H1 (cell line): ENCODE measurements around the gene BICD1. TPM values are rescaled to one million over a fixed set of nuclear protein-coding genes. Genes with fewer than 3 reads are reported as not detected.

Experiments
- CTCF ChIA-PET: fragments of 300-600 bp; sonication (Branson Sonifier 250); formaldehyde crosslinking; loops from one replicate; lab custom pipeline; 2021; ENCODE audit not compliant: partially characterized antibody; lab: Charles Lee
- POLR2A ChIA-PET: fragments of 300-600 bp; sonication (Branson Sonifier 250); formaldehyde crosslinking; loops from one replicate; lab custom pipeline; 2021; ENCODE audit warnings: inconsistent platforms; ENCODE audit not compliant: partially characterized antibody; lab: Charles Lee
- DNase-seq, 2 experiments: peaks; one replicate each; pipeline versions ENCODE4 v3.0.0 to v3.0.0-alpha.2; 2010 to 2022; ENCODE audit warnings: low spot score in 2 of 2, low read depth in 1 of 2, mixed read lengths in 1 of 2
- FAIRE-seq: peaks from 2 replicates; lab custom pipeline; 2011; peaks lifted over from hg19 to GRCh38; lab: Jason Lieb, UNC
- H2AFZ ChIP-seq: 2 replicates; pipeline ENCODE4 v1.8.1; 2012; ENCODE audit warnings: low read length, inconsistent platforms
- H2AK5ac ChIP-seq: 2 replicates; pipeline ENCODE4 v1.6.1; 2013; ENCODE audit warnings: low read depth, low read length
- H2BK120ac ChIP-seq: replicated peaks from 2 replicates; pipeline ENCODE3; 2013; ENCODE audit warnings: low read depth, low read length, inconsistent platforms
- H2BK12ac ChIP-seq: 2 replicates; pipeline ENCODE4 v1.6.1; 2013; ENCODE audit warnings: low read depth, low read length
- H2BK15ac ChIP-seq: 2 replicates; pipeline ENCODE4 v1.6.1; 2013; ENCODE audit warnings: low read length
- H2BK20ac ChIP-seq: 2 replicates; pipeline ENCODE4 v1.6.1; 2013; ENCODE audit warnings: low read length
- H2BK5ac ChIP-seq: 2 replicates; pipeline ENCODE4 v1.6.1; 2013; ENCODE audit warnings: low read depth, low read length
- H3K14ac ChIP-seq: 2 replicates; pipeline ENCODE4 v1.6.1; 2013; ENCODE audit warnings: inconsistent platforms; ENCODE audit not compliant: insufficient read length
- H3K18ac ChIP-seq: 2 replicates; pipeline ENCODE4 v1.6.1; 2013; ENCODE audit warnings: low read length; ENCODE audit errors: extremely low read depth
- H3K23ac ChIP-seq: 2 replicates; pipeline ENCODE4 v1.6.1; 2013; ENCODE audit warnings: inconsistent platforms; ENCODE audit not compliant: insufficient read length
- H3K23me2 ChIP-seq: 2 replicates; pipeline ENCODE4 v1.6.1; 2013; ENCODE audit warnings: low read depth, low read length
- H3K27ac ChIP-seq: 2 replicates; pipeline ENCODE4 v1.6.1; 2011; ENCODE audit warnings: low read depth, low read length, inconsistent platforms
- H3K27me3 ChIP-seq, 4 experiments: replicated peaks in 1 of 4; 1 replicate in 1 of 4; 2 replicates in 3 of 4; pipeline versions ENCODE4 v1.6.1 to v1.8.1; 2011 to 2013; ENCODE audit warnings: low read length in 3 of 4, mild to moderate bottlenecking in 3 of 4, inconsistent platforms in 2 of 4, mixed read lengths in 2 of 4, moderate library complexity in 1 of 4; ENCODE audit not compliant: control insufficient read depth in 3 of 4, insufficient read depth in 3 of 4; ENCODE audit errors: extremely low read depth in 1 of 4
- H3K36me3 ChIP-seq, 4 experiments: 2 replicates each; pipeline versions ENCODE4 v1.6.1 to v1.8.1; 2011 to 2013; ENCODE audit warnings: mild to moderate bottlenecking in 4 of 4, low read length in 3 of 4, moderate library complexity in 2 of 4, control low read depth in 1 of 4, inconsistent platforms in 1 of 4; ENCODE audit not compliant: insufficient read depth in 4 of 4, control insufficient read depth in 2 of 4
- H3K4ac ChIP-seq: replicated peaks from 2 replicates; pipeline ENCODE3; 2013; ENCODE audit warnings: low read length, low read depth, mixed read lengths, inconsistent platforms; ENCODE audit not compliant: insufficient read length
- H3K4me1 ChIP-seq, 4 experiments: replicated peaks in 1 of 4; 1 replicate in 1 of 4; 2 replicates in 3 of 4; pipeline versions ENCODE4 v1.6.1 to v1.8.1; 2011 to 2013; ENCODE audit warnings: low read length in 3 of 4, inconsistent platforms in 2 of 4, mixed read lengths in 1 of 4; ENCODE audit not compliant: insufficient read depth in 4 of 4, control insufficient read depth in 3 of 4
- H3K4me2 ChIP-seq, 2 experiments: 2 replicates each; pipeline versions ENCODE4 v1.6.1 to v1.8.1; 2011 to 2013; ENCODE audit warnings: low read depth in 2 of 2, low read length in 2 of 2, control low read depth in 1 of 2, inconsistent platforms in 1 of 2, mild to moderate bottlenecking in 1 of 2; ENCODE audit not compliant: insufficient read depth in 1 of 2
- H3K4me3 ChIP-seq, 4 experiments: fragments of 200-600, 300-600 bp in 1 of 4; sonication (generic), shearing (Covaris generic), sonication (Bioruptor Twin) in 1 of 4; 2 replicates each; pipeline versions ENCODE4 v1.5.1 to v1.8.1; 2011 to 2016; ENCODE audit warnings: low read length in 4 of 4, low read depth in 3 of 4, control low read depth in 2 of 4, inconsistent platforms in 2 of 4, mild to moderate bottlenecking in 2 of 4, mixed read lengths in 1 of 4, moderate library complexity in 1 of 4; ENCODE audit not compliant: insufficient read depth in 2 of 4; ENCODE audit errors: extremely low read depth in 1 of 4
- H3K56ac ChIP-seq: replicated peaks from 2 replicates; pipeline ENCODE3; 2013; ENCODE audit warnings: low read depth, mild to moderate bottlenecking, mixed read lengths, low read length, inconsistent platforms; ENCODE audit not compliant: insufficient read length
- H3K79me1 ChIP-seq: 2 replicates; pipeline ENCODE4 v1.6.1; 2013; ENCODE audit warnings: low read depth, low read length, control low read depth
- H3K79me2 ChIP-seq, 2 experiments: 2 replicates each; pipeline versions ENCODE4 v1.6.1 to v1.8.1; 2012 to 2013; ENCODE audit warnings: low read length in 2 of 2, mild to moderate bottlenecking in 2 of 2, inconsistent platforms in 1 of 2; ENCODE audit not compliant: insufficient read depth in 2 of 2, control insufficient read depth in 1 of 2
- H3K9ac ChIP-seq, 4 experiments: replicated peaks in 1 of 4; 1 replicate in 1 of 4; 2 replicates in 3 of 4; pipeline versions ENCODE4 v1.6.1 to v1.8.1; 2011 to 2013; ENCODE audit warnings: low read depth in 3 of 4, low read length in 3 of 4, control low read depth in 2 of 4, mild to moderate bottlenecking in 2 of 4, moderate library complexity in 2 of 4, inconsistent platforms in 1 of 4; ENCODE audit errors: extremely low read depth in 1 of 4
- H3K9me3 ChIP-seq, 2 experiments: 2 replicates each; pipeline versions ENCODE4 v1.6.1 to v1.8.1; 2012 to 2013; ENCODE audit warnings: mild to moderate bottlenecking in 2 of 2, moderate library complexity in 2 of 2, control low read depth in 1 of 2, inconsistent platforms in 1 of 2, low read depth in 1 of 2, low read length in 1 of 2, mixed read lengths in 1 of 2; ENCODE audit not compliant: insufficient read depth in 2 of 2
- H4K20me1 ChIP-seq, 2 experiments: replicated peaks in 1 of 2; 2 replicates each; pipeline versions ENCODE3 to v1.8.1; 2011 to 2013; ENCODE audit warnings: inconsistent platforms in 2 of 2, low read length in 2 of 2, mild to moderate bottlenecking in 1 of 2; ENCODE audit not compliant: insufficient read depth in 2 of 2, control insufficient read depth in 1 of 2
- H4K5ac ChIP-seq: 2 replicates; pipeline ENCODE4 v1.6.1; 2013; ENCODE audit warnings: low read length, low read depth, mixed read lengths, inconsistent platforms; ENCODE audit not compliant: insufficient read length
- H4K8ac ChIP-seq: 2 replicates; pipeline ENCODE4 v1.8.0; 2013; ENCODE audit warnings: mild to moderate bottlenecking, moderate library complexity, low read length, inconsistent platforms; ENCODE audit not compliant: insufficient read depth; ENCODE audit errors: extremely low read depth
- H4K91ac ChIP-seq: replicated peaks from 2 replicates; pipeline ENCODE3; 2013; ENCODE audit warnings: low read length, mixed read lengths, inconsistent platforms; ENCODE audit not compliant: insufficient read length
- POLR2A ChIP-seq, 2 experiments: IDR thresholded peaks; 1 replicate in 1 of 2; 2 replicates in 1 of 2; pipeline ENCODE4 v1.6.1; 2011; ENCODE audit warnings: low read depth in 2 of 2, low read length in 2 of 2, mild to moderate bottlenecking in 2 of 2; ENCODE audit errors: control extremely low read depth in 1 of 2
- TEAD4 ChIP-seq: IDR thresholded peaks from 2 replicates; pipeline ENCODE4 v1.6.1; 2012; ENCODE audit warnings: low read depth, low read length, inconsistent platforms, mixed read lengths
- WGBS, 2 experiments: shearing (Covaris generic) in 1 of 2; methylation state at CpG; one replicate each; pipeline versions ENCODE4 v1.1.6 to v1.1.7; 2013 to 2015; ENCODE audit warnings: low lambda C conversion rate in 2 of 2, mixed read lengths in 2 of 2, inconsistent platforms in 1 of 2, low coverage in 1 of 2, missing lambda C conversion rate in 1 of 2; ENCODE audit not compliant: insufficient replicate concordance in 2 of 2, insufficient coverage in 1 of 2, insufficient read length in 1 of 2; ENCODE audit errors: extremely low coverage in 1 of 2, missing lambda C conversion rate in 1 of 2; 5-methylcytosine and 5-hydroxymethylcytosine counted together
- polyA plus RNA-seq, 7 experiments: library from polyadenylated mRNA; depleted of rRNA in 3 of 7; stranded (reverse) in 5 of 7; unstranded in 2 of 7; fragments of >200 nt in 5 of 7; fragments of 200-250 nt in 2 of 7; gene quantifications; 1 replicate in 5 of 7; 2 replicates in 1 of 7; 4 replicates in 1 of 7; pipeline versions ENCODE4 v1.2.1 to v1.2.3, GENCODE V29; 2011 to 2013; ENCODE audit warnings: missing spikeins in 2 of 7, mixed read lengths in 2 of 7
- total RNA-seq: library from RNA; stranded (reverse); fragmentation: NEBNext Ultra II Directional; extraction: Animal tissue kit (Norgen Biotek cat#: 25700); gene quantifications from 2 replicates; pipeline ENCODE4 v1.2.1, GENCODE V29; 2021
- TF ChIP-seq, protein P1 (sequence below): IDR thresholded peaks from 2 replicates; pipeline ENCODE4 v1.6.1; 2012; ENCODE audit warnings: inconsistent platforms

Gene BICD1
- total and polyA plus RNA-seq, 2 of the 8 experiments (the other 6 are each of a cell fraction or from before 2014, with no cell fraction given): 34.1 to 58.4 TPM

DNA sequence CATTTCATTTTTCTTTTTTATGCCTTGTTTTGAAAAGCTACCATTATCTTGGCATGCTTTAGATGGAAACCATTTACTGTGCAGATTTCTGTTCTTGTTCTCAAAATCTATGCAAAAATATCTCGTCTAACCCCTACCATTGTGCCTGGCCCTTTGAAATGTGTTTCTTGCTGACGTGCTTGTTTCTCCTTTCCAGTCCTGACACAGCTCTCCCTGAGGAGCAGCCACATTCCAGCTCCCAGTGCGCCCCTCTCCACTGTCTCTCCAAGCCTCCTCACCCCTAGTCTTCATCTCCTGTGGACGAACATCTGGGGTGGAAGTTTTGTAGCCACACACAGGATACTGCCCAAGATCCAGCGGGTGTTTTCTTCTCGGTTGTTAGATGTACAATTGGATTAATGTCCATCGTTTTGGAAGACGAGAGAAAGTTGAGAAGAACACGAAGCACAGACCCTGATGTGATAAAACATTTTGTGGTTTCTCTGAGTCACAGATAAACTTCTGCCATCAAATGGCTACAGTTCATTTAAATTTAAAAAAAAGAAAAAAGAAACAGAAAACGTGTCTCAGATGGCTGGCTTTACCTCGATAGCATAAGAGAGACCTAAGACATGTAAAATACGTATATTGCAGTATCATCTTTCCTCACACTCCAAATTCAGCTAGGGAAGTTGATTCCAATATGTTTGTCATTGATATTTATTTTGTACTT is 270.9 kb downstream of the BICD1 start:
- Histone ChIP-seq H3K14ac (no peak overlapping the region), H3K79me2 (no peaks in the 10 kb centered on the region), H3K23me2 (no peaks in the 10 kb centered on the region), H4K8ac (no peak overlapping the region), H2AFZ (no peak overlapping the region), H3K4me3 (no peak overlapping the region), H2BK20ac (no peak overlapping the region), H3K36me3 (no peaks in the 10 kb centered on the region), H3K27ac (no peak overlapping the region), H2BK12ac (no peak overlapping the region), H3K9me3 (no peaks in the 10 kb centered on the region; a peak in 1 of 4 replicates), H2AK5ac (no peak overlapping the region), H3K79me1 (no peaks in the 10 kb centered on the region), H3K56ac (no peak overlapping the region), H3K4ac (no peak overlapping the region), H3K23ac (no peak overlapping the region), H3K27me3 (no peaks in the 10 kb centered on the region), H2BK15ac (0 out of 2 replicates have a peak overlapping the region, but pooled peaks have one; percentile 34), H2BK120ac (no peak overlapping the region), H2BK5ac (no peak overlapping the region), H3K4me1 (peaks cover 0 to 8% (median 5%) of the 10 kb centered on the region in 4 experiments; a peak in 4 of 7 replicates), H4K5ac (no peak overlapping the region), H4K20me1 (no peaks in the 10 kb centered on the region), H3K9ac (no peak overlapping the region), H3K18ac (no peak overlapping the region), H4K91ac (no peak overlapping the region), H3K4me2 (no peak overlapping the region)
- 85% methylated on average over 12 of the region's 12 CpGs; no CpG with 5 or more reads in 1 of the 2 experiments for WGBS, 2 experiments
- ChIA-PET POLR2A (interaction anchor here (0.9 to 1.9 kb wide), 3 partner anchors 20 to 77 kb away, joined by 3 to 4 read pairs (median 4); partner anchors contain the start of gene FGD4), CTCF (interaction anchor here (1.1 to 1.9 kb wide), 3 partner anchors 11 to 14 kb away, joined by 3 to 8 read pairs (median 6); no protein-coding TSS in a partner anchor)
- TF ChIP-seq TEAD4 (peak; percentile 60), POLR2A (IDR thresholded peaks at IDR 0.05; ENCODE audit: control extremely low read depth in 1 of 2, low read depth in 2 of 2, low read length in 2 of 2) (no peak)
- TF ChIP-seq, protein P1, sequence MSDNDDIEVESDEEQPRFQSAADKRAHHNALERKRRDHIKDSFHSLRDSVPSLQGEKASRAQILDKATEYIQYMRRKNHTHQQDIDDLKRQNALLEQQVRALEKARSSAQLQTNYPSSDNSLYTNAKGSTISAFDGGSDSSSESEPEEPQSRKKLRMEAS: no peak
- FAIRE-seq (peak; percentile 57), DNase-seq (peak in 1 of 2 experiments; percentile 33)
